GM23248 (cell line): ENCODE data around the gene TSPEAR.

Experiments
- EZH2 ChIP-seq: fragments of 200-600 bp; sonication (generic); IDR thresholded peaks from 2 replicates; pipeline ENCODE4 v1.6.1; 2018; ENCODE audit warnings: antibody characterized with exemption, mild to moderate bottlenecking; ENCODE audit not compliant: insufficient read depth, poor library complexity, severe bottlenecking
- EZH2phosphoT487 ChIP-seq: fragments of 200-600 bp; sonication (generic); IDR thresholded peaks from 2 replicates; pipeline ENCODE4 v1.6.1; 2018; ENCODE audit warnings: antibody characterized with exemption, moderate library complexity, mild to moderate bottlenecking, low read depth; ENCODE audit not compliant: insufficient read depth

- TF ChIP-seq EZH2phosphoT487, result no peak
- no peak for TF ChIP-seq EZH2
Measured at GRCh38 chr21:44637018-44637850, 74.1 kb downstream of the TSPEAR start, which contains the start of gene KRTAP10-10.
